Osteocyte (in vitro differentiated cells): ENCODE measurements around the gene CWC15. TPM values are rescaled to one million over a fixed set of nuclear protein-coding genes. Genes with fewer than 3 reads are reported as not detected.

Experiments used
- DNase-seq: peaks from one replicate; pipeline ENCODE4 v3.0.0; 2021; ENCODE audit warnings: mixed read lengths; ENCODE audit not compliant: unreplicated experiment; ENCODE audit errors: extremely low spot score
- H3K27ac Mint-ChIP-seq: one replicate; pipeline ENCODE4 v1.8.0; 2021; ENCODE audit warnings: mild to moderate bottlenecking, mixed read lengths; ENCODE audit not compliant: unreplicated experiment
- H3K27me3 Mint-ChIP-seq: one replicate; pipeline ENCODE4 v1.8.0; 2021; ENCODE audit warnings: mixed read lengths; ENCODE audit not compliant: unreplicated experiment
- H3K36me3 Mint-ChIP-seq: one replicate; pipeline ENCODE4 v1.8.0; 2021; ENCODE audit warnings: mixed read lengths; ENCODE audit not compliant: unreplicated experiment
- H3K4me1 Mint-ChIP-seq: one replicate; pipeline ENCODE4 v1.8.0; 2021; ENCODE audit warnings: mixed read lengths; ENCODE audit not compliant: unreplicated experiment
- H3K4me3 Mint-ChIP-seq: one replicate; pipeline ENCODE4 v1.8.0; 2021; ENCODE audit warnings: mild to moderate bottlenecking, moderate library complexity, mixed read lengths; ENCODE audit not compliant: unreplicated experiment
- H3K9me3 Mint-ChIP-seq: one replicate; pipeline ENCODE4 v1.8.0; 2021; ENCODE audit warnings: mixed read lengths; ENCODE audit not compliant: unreplicated experiment
- CTCF ChIP-seq: fragments of 200-600 bp; sonication (generic); IDR thresholded peaks from 2 replicates; pipeline ENCODE4 v1.5.0; 2021; ENCODE audit warnings: antibody characterized with exemption, mild to moderate bottlenecking, moderate library complexity
- total RNA-seq: library from RNA; stranded (reverse); gene quantifications from 2 replicates; pipeline ENCODE4 v1.2.1, GENCODE V29; 2021

Gene CWC15
- total RNA-seq, 1 donor from 2014 or later: 58.9 TPM

- no peaks in the 10 kb centered on the region for H3K36me3 Mint-ChIP-seq
- H3K9me3 Mint-ChIP-seq: peaks cover 4% of the 10 kb centered on the region
- no peak overlapping the region for H3K4me3 Mint-ChIP-seq
- H3K4me1 Mint-ChIP-seq: no peaks in the 10 kb centered on the region
- DNase-seq: no peak
- no peak for TF ChIP-seq CTCF
- peaks cover 41% of the 10 kb centered on the region for H3K27me3 Mint-ChIP-seq
- H3K27ac Mint-ChIP-seq: no peak overlapping the region
Measured at GRCh38 chr11:94988748-94989147, 15.4 kb upstream of the CWC15 start.

- DNase-seq: no peak
- Mint-ChIP-seq H3K4me3 (no peak overlapping the region), H3K36me3 (no peaks in the 10 kb centered on the region), H3K27me3 (peaks cover 41% of the 10 kb centered on the region), H3K9me3 (peaks cover 4% of the 10 kb centered on the region), H3K27ac (no peak overlapping the region), H3K4me1 (no peaks in the 10 kb centered on the region)
- TF ChIP-seq CTCF: no peak
Measured at GRCh38 chr11:94987378-94987777, 14.0 kb upstream of the CWC15 start.

GRCh38 chr11:94975599-94975998 lies 2.2 kb upstream of the CWC15 start:
- H3K9me3 Mint-ChIP-seq: no peaks in the 10 kb centered on the region
- H3K4me1 Mint-ChIP-seq: peaks cover 17% of the 10 kb centered on the region
- H3K27me3 Mint-ChIP-seq: no peaks in the 10 kb centered on the region
- no peak for DNase-seq
- peaks cover 11% of the 10 kb centered on the region for H3K36me3 Mint-ChIP-seq
- H3K4me3 Mint-ChIP-seq: no peak overlapping the region
- no peak for TF ChIP-seq CTCF
- H3K27ac Mint-ChIP-seq: no peak overlapping the region

- Mint-ChIP-seq H3K27me3 (no peaks in the 10 kb centered on the region), H3K36me3 (peaks cover 20% of the 10 kb centered on the region), H3K4me1 (peaks cover 17% of the 10 kb centered on the region), H3K9me3 (no peaks in the 10 kb centered on the region), H3K4me3 (peak overlapping the region; percentile 100), H3K27ac (peak overlapping the region; percentile 93)
- TF ChIP-seq CTCF: no peak
- no peak for DNase-seq
Measured at GRCh38 chr11:94974178-94974577, 822 bp upstream of the CWC15 start.

- Mint-ChIP-seq H3K27ac (no peak overlapping the region), H3K9me3 (no peaks in the 10 kb centered on the region), H3K4me3 (peak overlapping the region; percentile 100), H3K4me1 (peaks cover 27% of the 10 kb centered on the region), H3K36me3 (peaks cover 30% of the 10 kb centered on the region), H3K27me3 (no peaks in the 10 kb centered on the region)
- DNase-seq: no peak
- no peak for TF ChIP-seq CTCF
Measured at GRCh38 chr11:94972700-94973098, 657 bp downstream of the CWC15 start.
